CD4-positive, alpha-beta T cell (primary cell): Measurements from ENCODE around the gene PTPN12. TPM values are rescaled to one million over a fixed set of nuclear protein-coding genes. Genes with fewer than 3 reads are reported as not detected.

ENCODE experiments used
- ATAC-seq: fragments of 200-7000 bp; cut with Tn5 transposase; one replicate; pipeline ENCODE4 v1.10.0; 2022; ENCODE audit warnings: mild to moderate bottlenecking; ENCODE audit not compliant: poor library complexity
- CTCF ChIA-PET: fragments of 350-600 bp; sonication (Branson Sonifier 250); formaldehyde crosslinking; loops from one replicate; lab custom pipeline; 2021; ENCODE audit warnings: antibody characterized with exemption, inconsistent platforms; lab: Charles Lee
- POLR2A ChIA-PET: fragments of 350-600 bp; sonication (Branson Sonifier 250); formaldehyde crosslinking; loops from one replicate; lab custom pipeline; 2021; ENCODE audit warnings: antibody characterized with exemption, inconsistent platforms; lab: Charles Lee
- DNase-seq, 14 experiments: peaks; one replicate each; pipeline ENCODE4 v3.0.0-alpha.2; 2013 to 2020; ENCODE audit warnings: mixed read lengths in 2 of 14
- H3K27ac ChIP-seq, 2 donors: one replicate each; pipeline versions ENCODE4 v1.5.1 to v1.7.0; 2013; ENCODE audit warnings: low read length in 2 of 2, low read depth in 1 of 2, mild to moderate bottlenecking in 1 of 2
- H3K27me3 ChIP-seq, 2 experiments: 1 replicate in 1 of 2; 2 replicates in 1 of 2; pipeline versions ENCODE4 v1.6.1 to v1.7.0; 2013; ENCODE audit warnings: low read length in 2 of 2, control low read depth in 1 of 2, mild to moderate bottlenecking in 1 of 2, moderate library complexity in 1 of 2; ENCODE audit not compliant: insufficient read depth in 2 of 2, control insufficient read depth in 1 of 2
- H3K36me3 ChIP-seq: one replicate; pipeline ENCODE4 v1.6.1; 2013; ENCODE audit warnings: low read length, control low read depth; ENCODE audit not compliant: insufficient read depth
- H3K4me1 ChIP-seq: one replicate; pipeline ENCODE4 v1.6.1; 2013; ENCODE audit warnings: low read length, control low read depth; ENCODE audit not compliant: insufficient read depth
- H3K4me3 ChIP-seq: one replicate; pipeline ENCODE4 v1.5.1; 2013; ENCODE audit warnings: mild to moderate bottlenecking, low read length, moderate library complexity
- H3K9me3 ChIP-seq, 2 experiments: 1 replicate in 1 of 2; 2 replicates in 1 of 2; pipeline versions ENCODE4 v1.6.1 to v1.7.0; 2013; ENCODE audit warnings: low read length in 2 of 2, mild to moderate bottlenecking in 2 of 2, control low read depth in 1 of 2, moderate library complexity in 1 of 2; ENCODE audit not compliant: control insufficient read depth in 1 of 2, insufficient read depth in 1 of 2
- H3K27ac Mint-ChIP-seq: one replicate; pipeline ENCODE4 v1.8.0; 2020; ENCODE audit warnings: mixed read lengths
- H3K27me3 Mint-ChIP-seq: one replicate; pipeline ENCODE4 v1.8.0; 2021; ENCODE audit warnings: mixed read lengths
- H3K36me3 Mint-ChIP-seq: one replicate; pipeline ENCODE4 v1.8.0; 2021; ENCODE audit warnings: low read depth, mixed read lengths
- H3K4me1 Mint-ChIP-seq: one replicate; pipeline ENCODE4 v1.8.0; 2021; ENCODE audit warnings: low read depth, mixed read lengths
- H3K4me3 Mint-ChIP-seq: one replicate; pipeline ENCODE4 v1.8.0; 2020; ENCODE audit warnings: mild to moderate bottlenecking, mixed read lengths
- H3K9me3 Mint-ChIP-seq: one replicate; pipeline ENCODE4 v1.8.0; 2020; ENCODE audit warnings: mixed read lengths
- intact Hi-C, 2 experiments: fragments of 100-400 bp; cut with DNase I in 1 of 2; cut with micrococcal nuclease in 1 of 2; formaldehyde crosslinking; loops; one replicate each; pipeline versions ENCODE4 v1.15.1 to v1.9.0; 2023 to 2025; cut with DNase I, micrococcal nuclease
- total RNA-seq, 174 experiments: library from RNA in 2 of 174; stranded (reverse) in 2 of 174; gene quantifications; one replicate each; pipeline ENCODE4 v1.2.3 and lab custom pipeline; 2021 to 2026
- TF ChIP-seq, protein P1 (sequence below): fragments of 200-600 bp; IDR thresholded peaks from one replicate; pipeline ENCODE4 v1.8.0; 2022; ENCODE audit warnings: antibody characterized with exemption, mild to moderate bottlenecking

The PTPN12 gene
- total RNA-seq, 2 experiments from 2014 or later, result 11.7 to 14.8 TPM

DNA sequence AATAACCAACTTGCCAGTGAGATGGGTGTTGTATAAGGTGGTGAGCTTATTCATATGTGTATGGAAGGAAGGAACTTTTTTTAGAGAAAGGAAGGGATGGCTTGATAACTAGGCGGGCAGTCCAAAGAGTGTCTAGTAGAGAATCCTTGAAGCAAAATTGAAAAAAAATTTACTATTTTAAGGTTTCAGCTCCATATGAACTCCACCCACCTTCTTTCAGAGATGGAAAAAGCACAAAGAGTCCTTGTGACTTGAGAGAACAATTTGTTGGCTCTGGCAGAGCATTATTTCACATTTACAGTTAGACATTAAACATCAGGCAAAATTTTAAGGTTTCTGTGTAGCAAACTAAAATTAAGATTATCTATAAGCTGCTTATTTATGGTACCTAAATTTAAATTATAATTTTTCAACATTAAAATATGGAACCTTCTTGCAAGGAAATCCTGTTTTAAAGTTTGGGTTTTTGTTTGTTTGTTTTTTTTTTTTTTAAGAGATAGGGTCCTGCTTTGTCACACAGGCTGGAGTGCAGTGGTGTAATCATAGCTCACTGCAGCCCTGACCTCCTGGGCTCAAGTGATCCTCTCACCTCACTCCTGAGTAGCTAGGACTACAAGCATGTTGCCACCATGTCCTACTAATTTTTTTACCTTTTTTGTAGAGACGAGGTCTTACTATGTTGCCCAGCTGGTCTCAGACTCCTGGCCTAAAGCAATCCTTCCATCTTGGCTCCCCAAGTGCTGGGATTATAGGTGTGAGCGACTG lies 12.2 kb downstream of the PTPN12 start:
- ChIA-PET CTCF (interaction anchor here (0.6 kb wide), 1 partner anchor 11 kb away, joined by 3 read pairs; no protein-coding TSS in a partner anchor), POLR2A (interaction anchor here (0.7 kb wide), 1 partner anchor 13 kb away, joined by 3 read pairs; the partner anchor contains the start of gene PTPN12)
- Histone ChIP-seq H3K27ac (no peak overlapping the region), H3K4me1 (no peaks in the 10 kb centered on the region), H3K4me3 (no peak overlapping the region), H3K27me3 (no peaks in the 10 kb centered on the region), H3K9me3 (no peaks in the 10 kb centered on the region), H3K36me3 (no peaks in the 10 kb centered on the region)
- peaks cover 26% of the 10 kb centered on the region for H3K4me1 Mint-ChIP-seq
- TF ChIP-seq, protein P1, sequence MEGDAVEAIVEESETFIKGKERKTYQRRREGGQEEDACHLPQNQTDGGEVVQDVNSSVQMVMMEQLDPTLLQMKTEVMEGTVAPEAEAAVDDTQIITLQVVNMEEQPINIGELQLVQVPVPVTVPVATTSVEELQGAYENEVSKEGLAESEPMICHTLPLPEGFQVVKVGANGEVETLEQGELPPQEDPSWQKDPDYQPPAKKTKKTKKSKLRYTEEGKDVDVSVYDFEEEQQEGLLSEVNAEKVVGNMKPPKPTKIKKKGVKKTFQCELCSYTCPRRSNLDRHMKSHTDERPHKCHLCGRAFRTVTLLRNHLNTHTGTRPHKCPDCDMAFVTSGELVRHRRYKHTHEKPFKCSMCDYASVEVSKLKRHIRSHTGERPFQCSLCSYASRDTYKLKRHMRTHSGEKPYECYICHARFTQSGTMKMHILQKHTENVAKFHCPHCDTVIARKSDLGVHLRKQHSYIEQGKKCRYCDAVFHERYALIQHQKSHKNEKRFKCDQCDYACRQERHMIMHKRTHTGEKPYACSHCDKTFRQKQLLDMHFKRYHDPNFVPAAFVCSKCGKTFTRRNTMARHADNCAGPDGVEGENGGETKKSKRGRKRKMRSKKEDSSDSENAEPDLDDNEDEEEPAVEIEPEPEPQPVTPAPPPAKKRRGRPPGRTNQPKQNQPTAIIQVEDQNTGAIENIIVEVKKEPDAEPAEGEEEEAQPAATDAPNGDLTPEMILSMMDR, result no peak
- ATAC-seq, result no peak
- H3K27ac Mint-ChIP-seq, result no peak overlapping the region
- peaks cover 6% of the 10 kb centered on the region for H3K9me3 Mint-ChIP-seq
- H3K36me3 Mint-ChIP-seq, result peaks cover 4% of the 10 kb centered on the region
- intact Hi-C loops, result no loop called here
- no peak for DNase-seq
- no peaks in the 10 kb centered on the region for H3K27me3 Mint-ChIP-seq
- no peak overlapping the region for H3K4me3 Mint-ChIP-seq

DNA sequence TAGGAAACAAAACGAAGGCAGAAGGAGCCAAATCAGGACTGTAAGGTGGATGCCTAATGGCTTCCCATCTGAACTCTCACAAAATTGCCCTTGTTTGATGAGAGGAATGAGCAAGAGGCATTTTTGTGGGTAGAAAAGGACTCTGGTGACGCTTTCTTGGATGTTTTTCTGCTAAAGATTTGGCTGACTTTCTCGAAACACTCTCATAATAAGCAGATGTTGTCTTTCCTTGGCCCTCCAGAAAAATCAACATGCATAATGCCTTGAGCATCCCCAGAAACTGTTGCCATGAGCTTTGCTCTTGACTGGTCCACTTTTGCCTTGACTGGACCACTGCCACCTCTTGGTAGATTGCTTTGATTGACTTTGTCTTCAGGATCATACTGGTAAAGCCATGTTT lies 13.5 kb downstream of the PTPN12 start:
- H3K4me3 Mint-ChIP-seq, result no peak overlapping the region
- DNase-seq (no peak), ATAC-seq (no peak)
- CTCF ChIA-PET, result no interaction called here
- H3K4me1 Mint-ChIP-seq, result peaks cover 21% of the 10 kb centered on the region
- H3K27ac ChIP-seq, result no peak overlapping the region
- intact Hi-C loops, result no loop called here
- H3K4me1 ChIP-seq, result no peaks in the 10 kb centered on the region
- H3K9me3 Mint-ChIP-seq, result peaks cover 6% of the 10 kb centered on the region
- H3K4me3 ChIP-seq, result no peak overlapping the region
- H3K36me3 ChIP-seq, result no peaks in the 10 kb centered on the region
- no peak overlapping the region for H3K27ac Mint-ChIP-seq
- H3K27me3 Mint-ChIP-seq, result no peaks in the 10 kb centered on the region
- TF ChIP-seq, protein P1, result no peak
- H3K27me3 ChIP-seq, result no peaks in the 10 kb centered on the region
- H3K9me3 ChIP-seq, result no peaks in the 10 kb centered on the region
- peaks cover 8% of the 10 kb centered on the region for H3K36me3 Mint-ChIP-seq
- POLR2A ChIA-PET, result no interaction called here

DNA sequence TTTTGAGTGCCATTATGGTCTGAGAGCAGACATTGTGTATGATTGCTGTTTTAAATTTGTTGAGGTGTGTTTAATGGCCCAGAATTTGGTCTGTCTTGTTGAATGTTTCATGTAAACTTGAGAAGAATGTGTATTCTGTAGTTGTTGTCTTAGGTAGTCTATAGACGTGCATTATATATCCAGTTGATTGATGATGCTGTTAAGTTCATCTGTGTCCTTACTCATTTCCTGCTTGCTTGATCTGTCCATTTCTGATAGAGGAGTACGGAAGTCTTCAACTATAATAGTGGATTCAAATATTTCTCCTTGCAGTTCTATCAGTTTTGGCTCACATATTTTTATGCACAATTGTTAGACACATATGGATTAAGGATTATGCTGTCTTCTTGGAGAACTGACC lies 16.0 kb downstream of the PTPN12 start:
- H3K27ac ChIP-seq, result no peak overlapping the region
- TF ChIP-seq, protein P1, result no peak
- ATAC-seq (no peak), DNase-seq (no peak)
- ChIA-PET POLR2A (no interaction called here), CTCF (interaction anchor here (1.0 kb wide), 1 partner anchor 10 kb away, joined by 4 read pairs; no protein-coding TSS in a partner anchor)
- H3K9me3 Mint-ChIP-seq, result peaks cover 6% of the 10 kb centered on the region
- peaks cover 12% of the 10 kb centered on the region for H3K36me3 Mint-ChIP-seq
- no peak overlapping the region for H3K27ac Mint-ChIP-seq
- H3K4me1 ChIP-seq, result no peaks in the 10 kb centered on the region
- H3K4me1 Mint-ChIP-seq, result peaks cover 9% of the 10 kb centered on the region
- H3K9me3 ChIP-seq, result no peaks in the 10 kb centered on the region
- H3K4me3 ChIP-seq, result no peak overlapping the region
- no peak overlapping the region for H3K4me3 Mint-ChIP-seq
- no peaks in the 10 kb centered on the region for H3K36me3 ChIP-seq
- intact Hi-C loops, result no loop called here
- H3K27me3 Mint-ChIP-seq, result no peaks in the 10 kb centered on the region
- H3K27me3 ChIP-seq, result no peaks in the 10 kb centered on the region
